Measurements from ENCODE around the gene INO80B.

The INO80B gene

GRCh38 chr2:74471332-74472065 lies 16.6 kb downstream of the INO80B start:
- no peak overlapping the region for H2BK120ac ChIP-seq (ENCODE audit: insufficient read depth, low read length, poor library complexity)
- peak overlapping the region; percentile 90 for H3K4me3 ChIP-seq (ENCODE audit: low read depth, low read length)
- H4K8ac ChIP-seq (ENCODE audit: low read depth, low read length) = peak overlapping the region; percentile 90
- H3K14ac ChIP-seq (ENCODE audit: low read length) = no peak overlapping the region
- H2AK5ac ChIP-seq (ENCODE audit: low read length) = no peak overlapping the region
- peak overlapping the region; percentile 83 for H3K9ac ChIP-seq (ENCODE audit: low read length)
- H4K12ac ChIP-seq (ENCODE audit: low read depth, low read length) = peak overlapping the region; percentile 85
- H3K9me3 ChIP-seq (ENCODE audit: insufficient read depth, low read depth, low read length) = peaks cover 1% of the 10 kb centered on the region
- no CpG with 5 or more reads among the region's 16 CpGs for WGBS (ENCODE audit: extremely low coverage, insufficient coverage, insufficient read length)
- H3K23ac ChIP-seq (ENCODE audit: low read length) = no peak overlapping the region
- no peaks in the 10 kb centered on the region for H3K27me3 ChIP-seq (ENCODE audit: insufficient read depth, low read length)
- H3K18ac ChIP-seq (ENCODE audit: low read length) = no peak overlapping the region
- no peak overlapping the region for H3K4ac ChIP-seq (ENCODE audit: low read depth, low read length)
- H3K79me2 ChIP-seq (ENCODE audit: control insufficient read depth, insufficient read depth, low read length, poor library complexity) = peaks cover 3% of the 10 kb centered on the region
- no peak overlapping the region for H2BK12ac ChIP-seq (ENCODE audit: low read length)
- no peak overlapping the region for H2BK5ac ChIP-seq (ENCODE audit: low read depth, low read length, poor library complexity)
- peak overlapping the region; percentile 67 for H3K4me2 ChIP-seq (ENCODE audit: low read length)
- no peak for DNase-seq
- peaks cover 12 to 15% of the 10 kb centered on the region in 2 experiments for H3K36me3 ChIP-seq (ENCODE audit: control insufficient read depth in 1 of 2, insufficient read depth in 2 of 2, low read length in 2 of 2)
- peaks cover 5 to 7% of the 10 kb centered on the region in 2 experiments for H3K4me1 ChIP-seq (ENCODE audit: control insufficient read depth in 1 of 2, insufficient read depth in 2 of 2, low read length in 2 of 2)
- no peak overlapping the region for H2AFZ ChIP-seq (ENCODE audit: insufficient read depth, low read length, poor library complexity)
- H4K91ac ChIP-seq (ENCODE audit: low read depth, low read length) = no peak overlapping the region
- peaks cover 9% of the 10 kb centered on the region for H3K79me1 ChIP-seq (ENCODE audit: low read length)
- H3K27ac ChIP-seq (ENCODE audit: low read depth, low read length) = peak overlapping the region; percentile 78

- peak within 1 kb of the TSS; percentile 54 for H3K4ac ChIP-seq (ENCODE audit: low read depth, low read length)
- peaks cover 3% of the 10 kb centered on the region for H3K79me2 ChIP-seq (ENCODE audit: control insufficient read depth, insufficient read depth, low read length, poor library complexity)
- peak within 1 kb of the TSS; percentile 85 for H3K14ac ChIP-seq (ENCODE audit: low read length)
- H3K4me1 ChIP-seq (ENCODE audit: control insufficient read depth in 1 of 2, insufficient read depth in 2 of 2, low read length in 2 of 2) = peaks cover 5 to 7% of the 10 kb centered on the region in 2 experiments
- peak within 1 kb of the TSS; percentile 0 for H3K23ac ChIP-seq (ENCODE audit: low read length)
- H3K27ac ChIP-seq (ENCODE audit: low read depth, low read length) = peak within 1 kb of the TSS; percentile 78
- peak within 1 kb of the TSS; percentile 74 for H2AFZ ChIP-seq (ENCODE audit: insufficient read depth, low read length, poor library complexity)
- peaks cover 9% of the 10 kb centered on the region for H3K79me1 ChIP-seq (ENCODE audit: low read length)
- peak within 1 kb of the TSS; percentile 67 for H3K4me2 ChIP-seq (ENCODE audit: low read length)
- peak within 1 kb of the TSS; percentile 85 for H4K12ac ChIP-seq (ENCODE audit: low read depth, low read length)
- peaks cover 1% of the 10 kb centered on the region for H3K9me3 ChIP-seq (ENCODE audit: insufficient read depth, low read depth, low read length)
- peak within 1 kb of the TSS; percentile 83 for H3K9ac ChIP-seq (ENCODE audit: low read length)
- peaks cover 13 to 15% of the 10 kb centered on the region in 2 experiments for H3K36me3 ChIP-seq (ENCODE audit: control insufficient read depth in 1 of 2, insufficient read depth in 2 of 2, low read length in 2 of 2)
- no CpG with 5 or more reads among the region's 66 CpGs for WGBS (ENCODE audit: extremely low coverage, insufficient coverage, insufficient read length)
- H2BK5ac ChIP-seq (ENCODE audit: low read depth, low read length, poor library complexity) = peak within 1 kb of the TSS; percentile 37
- H3K27me3 ChIP-seq (ENCODE audit: insufficient read depth, low read length) = no peaks in the 10 kb centered on the region
- H4K8ac ChIP-seq (ENCODE audit: low read depth, low read length) = peak within 1 kb of the TSS; percentile 90
- H3K4me3 ChIP-seq (ENCODE audit: low read depth, low read length) = peak within 1 kb of the TSS; percentile 90
- H3K18ac ChIP-seq (ENCODE audit: low read length) = peak within 1 kb of the TSS; percentile 76
- peak within 1 kb of the TSS; percentile 66 for H2AK5ac ChIP-seq (ENCODE audit: low read length)
- peak; percentile 94 to 98 for DNase-seq
- H4K91ac ChIP-seq (ENCODE audit: low read depth, low read length) = peak within 1 kb of the TSS; percentile 82
- H2BK12ac ChIP-seq (ENCODE audit: low read length) = no peak within 1 kb of the TSS
- no peak within 1 kb of the TSS for H2BK120ac ChIP-seq (ENCODE audit: insufficient read depth, low read length, poor library complexity)
These were observed 17.4 kb downstream of the INO80B start, which contains the start of gene MRPL53 for GRCh38 chr2:74472086-74472944. MRPL53 (minus strand) TSS chr2:74472680; CDS start chr2:74472660, 20 bp downstream.

- H3K23ac ChIP-seq (ENCODE audit: low read length) = no peak overlapping the region
- WGBS (ENCODE audit: extremely low coverage, insufficient coverage, insufficient read length) = no CpG with 5 or more reads among the region's 7 CpGs
- H3K9ac ChIP-seq (ENCODE audit: low read length) = peak overlapping the region; percentile 69
- H3K79me2 ChIP-seq (ENCODE audit: control insufficient read depth, insufficient read depth, low read length, poor library complexity) = peaks cover 3% of the 10 kb centered on the region
- no peak overlapping the region for H2BK5ac ChIP-seq (ENCODE audit: low read depth, low read length, poor library complexity)
- no peak overlapping the region for H2BK120ac ChIP-seq (ENCODE audit: insufficient read depth, low read length, poor library complexity)
- peak overlapping the region; percentile 41 for H3K4ac ChIP-seq (ENCODE audit: low read depth, low read length)
- peaks cover 1% of the 10 kb centered on the region for H3K9me3 ChIP-seq (ENCODE audit: insufficient read depth, low read depth, low read length)
- H3K4me3 ChIP-seq (ENCODE audit: low read depth, low read length) = peak overlapping the region; percentile 90
- peak overlapping the region; percentile 78 for H3K27ac ChIP-seq (ENCODE audit: low read depth, low read length)
- peak overlapping the region; percentile 33 for H4K12ac ChIP-seq (ENCODE audit: low read depth, low read length)
- peak overlapping the region; percentile 55 for H4K8ac ChIP-seq (ENCODE audit: low read depth, low read length)
- H3K36me3 ChIP-seq (ENCODE audit: control insufficient read depth in 1 of 2, insufficient read depth in 2 of 2, low read length in 2 of 2) = peaks cover 17 to 19% of the 10 kb centered on the region in 2 experiments
- H3K79me1 ChIP-seq (ENCODE audit: low read length) = peaks cover 9% of the 10 kb centered on the region
- no peaks in the 10 kb centered on the region for H3K27me3 ChIP-seq (ENCODE audit: insufficient read depth, low read length)
- peaks cover 5 to 7% of the 10 kb centered on the region in 2 experiments for H3K4me1 ChIP-seq (ENCODE audit: control insufficient read depth in 1 of 2, insufficient read depth in 2 of 2, low read length in 2 of 2)
- H3K14ac ChIP-seq (ENCODE audit: low read length) = peak overlapping the region; percentile 3
- H2AFZ ChIP-seq (ENCODE audit: insufficient read depth, low read length, poor library complexity) = peak overlapping the region; percentile 52
- peak overlapping the region; percentile 82 for H4K91ac ChIP-seq (ENCODE audit: low read depth, low read length)
- H2AK5ac ChIP-seq (ENCODE audit: low read length) = peak overlapping the region; percentile 36
- no peak overlapping the region for H3K18ac ChIP-seq (ENCODE audit: low read length)
- peak overlapping the region; percentile 67 for H3K4me2 ChIP-seq (ENCODE audit: low read length)
- DNase-seq = no peak
- no peak overlapping the region for H2BK12ac ChIP-seq (ENCODE audit: low read length)
These were observed 18.0 kb downstream of the INO80B start for GRCh38 chr2:74472945-74473258.

GRCh38 chr2:74474481-74474880 lies 19.6 kb downstream of the INO80B start:
- H3K4me3 ChIP-seq (ENCODE audit: low read depth, low read length) = no peak overlapping the region
- H2BK5ac ChIP-seq (ENCODE audit: low read depth, low read length, poor library complexity) = no peak overlapping the region
- no peak overlapping the region for H2AFZ ChIP-seq (ENCODE audit: insufficient read depth, low read length, poor library complexity)
- H3K14ac ChIP-seq (ENCODE audit: low read length) = no peak overlapping the region
- H3K9me3 ChIP-seq (ENCODE audit: insufficient read depth, low read depth, low read length) = peaks cover 1% of the 10 kb centered on the region
- H3K4me1 ChIP-seq (ENCODE audit: control insufficient read depth in 1 of 2, insufficient read depth in 2 of 2, low read length in 2 of 2) = peaks cover 5 to 7% of the 10 kb centered on the region in 2 experiments
- H3K18ac ChIP-seq (ENCODE audit: low read length) = no peak overlapping the region
- H2AK5ac ChIP-seq (ENCODE audit: low read length) = no peak overlapping the region
- H3K27me3 ChIP-seq (ENCODE audit: insufficient read depth, low read length) = no peaks in the 10 kb centered on the region
- no peak for DNase-seq
- H3K4ac ChIP-seq (ENCODE audit: low read depth, low read length) = no peak overlapping the region
- no peak overlapping the region for H2BK12ac ChIP-seq (ENCODE audit: low read length)
- no peak overlapping the region for H3K9ac ChIP-seq (ENCODE audit: low read length)
- no peak overlapping the region for H4K12ac ChIP-seq (ENCODE audit: low read depth, low read length)
- no peak overlapping the region for H3K23ac ChIP-seq (ENCODE audit: low read length)
- no peak overlapping the region for H3K27ac ChIP-seq (ENCODE audit: low read depth, low read length)
- H3K4me2 ChIP-seq (ENCODE audit: low read length) = no peak overlapping the region
- H2BK120ac ChIP-seq (ENCODE audit: insufficient read depth, low read length, poor library complexity) = no peak overlapping the region
- no peak overlapping the region for H4K8ac ChIP-seq (ENCODE audit: low read depth, low read length)
- H4K91ac ChIP-seq (ENCODE audit: low read depth, low read length) = no peak overlapping the region
- H3K79me2 ChIP-seq (ENCODE audit: control insufficient read depth, insufficient read depth, low read length, poor library complexity) = peaks cover 3% of the 10 kb centered on the region
- no CpG with 5 or more reads among the region's 6 CpGs for WGBS (ENCODE audit: extremely low coverage, insufficient coverage, insufficient read length)
- peaks cover 19% of the 10 kb centered on the region in 2 experiments for H3K36me3 ChIP-seq (ENCODE audit: control insufficient read depth in 1 of 2, insufficient read depth in 2 of 2, low read length in 2 of 2)
- peaks cover 9% of the 10 kb centered on the region for H3K79me1 ChIP-seq (ENCODE audit: low read length)
